Peyer's patch (tissue), 4 donors: ENCODE data around the gene C4orf50.

Experiments used
- CTCF ChIP-seq, 6 experiments: fragments of 450-650 bp in 4 of 6; fragments of 200-600 bp in 2 of 6; sonication (generic) in 1 of 6; IDR thresholded peaks; one replicate each; pipeline ENCODE4 v1.5.1; 2017 to 2019; ENCODE audit warnings: antibody characterized with exemption in 6 of 6, mild to moderate bottlenecking in 3 of 6, moderate library complexity in 1 of 6
- POLR2A ChIP-seq, 2 donors: fragments of 450-650 bp; IDR thresholded peaks; one replicate each; pipeline ENCODE4 v1.5.1; 2017; ENCODE audit warnings: antibody characterized with exemption in 2 of 2, mild to moderate bottlenecking in 2 of 2, moderate library complexity in 2 of 2

- no peak for TF ChIP-seq POLR2A (IDR thresholded peaks at IDR 0.05)
- TF ChIP-seq CTCF (IDR thresholded peaks at IDR 0.05) = no peak
Measured at GRCh38 chr4:6038711-6039110, 20.5 kb upstream of the C4orf50 start.
